HAP-1 (cell line): ENCODE data around the gene SLC2A6.

Experiments used
- DNase-seq, 2 experiments: peaks; one replicate each; pipeline ENCODE4 v3.0.0-alpha.2; 2016 to 2020; ENCODE audit warnings: low spot score in 2 of 2
- H3K27me3 ChIP-seq: fragments of 250-450 bp; sonication (Bioruptor Pico); 2 replicates; pipeline ENCODE4 v1.5.1; 2020; ENCODE audit warnings: low read depth, mild to moderate bottlenecking, moderate library complexity
- H3K36me3 ChIP-seq: fragments of 250-450 bp; sonication (Bioruptor Pico); replicated peaks from 2 replicates; pipeline ENCODE4 v1.5.1; 2020; ENCODE audit warnings: mild to moderate bottlenecking
- H3K4me1 ChIP-seq: fragments of 250-450 bp; sonication (Bioruptor Pico); 2 replicates; pipeline ENCODE4 v1.5.1; 2020; ENCODE audit warnings: mild to moderate bottlenecking
- H3K4me3 ChIP-seq: fragments of 250-450 bp; sonication (Bioruptor Pico); 2 replicates; pipeline ENCODE4 v1.5.1; 2020; ENCODE audit warnings: mild to moderate bottlenecking, moderate library complexity
- H3K9me3 ChIP-seq: fragments of 250-450 bp; sonication (Bioruptor Pico); 2 replicates; pipeline ENCODE4 v1.5.1; 2020; ENCODE audit warnings: mild to moderate bottlenecking, moderate library complexity
- in situ Hi-C: fragments of 300-500 bp; cut with MboI; formaldehyde crosslinking; loops from 3 replicates; pipeline ENCODE4 v1.14.3; 2020; ENCODE audit warnings: low sequenced_read_pairs, inconsistent platforms, mixed read lengths

The SLC2A6 gene

DNA sequence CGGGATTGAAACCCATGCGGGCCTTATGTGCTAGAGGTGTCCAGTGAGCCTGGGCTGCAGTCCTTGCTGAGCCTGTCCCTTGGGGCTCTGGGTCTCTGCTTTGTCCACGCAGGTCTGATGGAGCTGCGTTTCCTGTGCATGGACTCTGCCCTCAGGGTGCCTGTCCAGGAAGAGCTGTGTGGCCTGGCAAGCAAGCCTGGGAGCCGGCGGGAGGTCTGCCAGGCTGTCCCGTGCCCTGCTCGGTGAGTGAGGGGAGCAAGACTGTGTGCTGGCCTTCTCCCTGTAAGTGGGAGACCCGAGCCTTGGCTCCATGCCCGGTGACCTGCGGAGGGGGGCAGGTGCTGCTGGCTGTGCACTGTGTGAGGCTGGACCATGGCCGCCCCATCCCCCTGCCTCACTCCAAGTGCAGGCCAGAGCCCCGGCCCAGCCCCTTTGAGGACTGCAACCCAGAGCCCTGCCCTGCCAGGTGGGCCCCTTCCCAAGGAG, 30.4 kb downstream of the SLC2A6 start:
- in situ Hi-C loops: no loop called here
- Histone ChIP-seq H3K27me3 (peaks cover 19% of the 10 kb centered on the region), H3K4me1 (no peaks in the 10 kb centered on the region), H3K36me3 (no peaks in the 10 kb centered on the region), H3K4me3 (no peak overlapping the region), H3K9me3 (no peaks in the 10 kb centered on the region)
- no peak for DNase-seq

DNA sequence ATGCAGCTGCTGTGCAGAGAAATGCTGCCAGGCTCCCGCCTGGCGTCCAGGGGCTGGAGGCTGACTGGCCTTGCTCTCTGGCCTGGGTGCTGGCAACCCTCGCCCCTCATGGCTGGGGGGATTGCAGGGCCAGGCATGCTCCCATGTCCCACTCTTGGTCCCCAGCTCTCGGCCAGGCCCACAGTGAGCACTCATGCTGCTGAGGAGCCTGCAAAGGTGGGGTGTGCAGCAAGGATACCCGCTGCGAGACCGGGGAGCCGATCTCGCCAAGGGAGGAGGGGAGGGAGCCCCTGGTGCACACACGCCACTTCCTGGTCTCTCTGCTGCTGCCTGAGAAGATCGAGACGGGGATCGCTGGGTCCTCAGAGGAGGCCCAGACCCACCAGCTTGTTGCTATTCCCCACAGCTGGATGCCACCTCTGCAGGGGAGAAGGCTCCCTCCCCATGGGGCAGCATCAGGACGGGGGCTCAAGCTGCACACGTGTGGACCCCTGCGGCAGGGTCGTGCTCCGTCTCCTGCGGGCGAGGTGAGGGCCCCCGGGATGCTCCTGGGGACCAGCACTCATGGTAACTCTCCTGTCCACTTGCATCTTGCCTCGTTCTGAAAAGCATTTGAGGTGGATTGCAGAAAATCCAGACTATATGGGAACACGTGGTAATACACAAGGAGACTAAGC, 33.5 kb downstream of the SLC2A6 start:
- Histone ChIP-seq H3K4me1 (no peaks in the 10 kb centered on the region), H3K27me3 (peaks cover 19% of the 10 kb centered on the region), H3K4me3 (no peak overlapping the region), H3K9me3 (no peaks in the 10 kb centered on the region), H3K36me3 (no peaks in the 10 kb centered on the region)
- in situ Hi-C loops: no loop called here
- DNase-seq: no peak

DNA sequence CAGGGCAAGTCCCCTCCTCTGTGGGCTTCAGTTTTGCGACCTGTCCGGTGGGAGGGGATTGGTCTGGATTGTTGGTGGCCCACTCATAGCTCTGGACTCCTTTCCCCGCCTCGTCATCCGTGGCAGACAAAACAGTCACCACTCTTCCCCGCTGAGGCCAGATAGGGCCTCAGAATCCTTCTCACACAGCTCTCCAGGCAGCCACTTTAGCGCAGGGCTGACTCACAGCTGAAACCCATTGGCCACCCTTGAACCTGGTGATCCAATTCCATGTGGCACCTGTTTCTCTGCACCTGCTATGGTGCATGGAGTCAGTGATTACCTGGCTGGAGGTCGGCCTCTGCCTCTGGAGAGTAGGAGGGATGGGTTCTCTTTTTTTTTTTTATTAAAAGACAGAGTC, 34.9 kb downstream of the SLC2A6 start:
- H3K4me1 ChIP-seq: no peaks in the 10 kb centered on the region
- no peak overlapping the region for H3K4me3 ChIP-seq
- no peaks in the 10 kb centered on the region for H3K36me3 ChIP-seq
- H3K27me3 ChIP-seq: peaks cover 19% of the 10 kb centered on the region
- DNase-seq: no peak
- in situ Hi-C loops: no loop called here
- no peaks in the 10 kb centered on the region for H3K9me3 ChIP-seq

DNA sequence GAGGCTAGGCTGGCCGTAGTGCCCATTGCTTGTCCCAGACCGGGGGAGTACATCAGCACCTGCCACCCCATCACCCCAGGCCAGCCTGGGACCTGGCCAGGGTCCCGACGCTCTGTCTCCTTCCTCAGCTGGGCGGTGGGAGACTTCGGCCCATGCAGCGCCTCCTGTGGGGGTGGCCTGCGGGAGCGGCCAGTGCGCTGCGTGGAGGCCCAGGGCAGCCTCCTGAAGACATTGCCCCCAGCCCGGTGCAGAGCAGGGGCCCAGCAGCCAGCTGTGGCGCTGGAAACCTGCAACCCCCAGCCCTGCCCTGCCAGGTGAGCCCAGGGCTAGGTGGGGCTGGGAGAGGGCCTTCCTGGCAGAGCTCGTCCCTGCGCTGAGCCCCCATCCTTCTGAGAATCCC, 35.7 kb downstream of the SLC2A6 start:
- in situ Hi-C loops: no loop called here
- DNase-seq: no peak
- Histone ChIP-seq H3K9me3 (no peaks in the 10 kb centered on the region), H3K4me3 (no peak overlapping the region), H3K4me1 (no peaks in the 10 kb centered on the region), H3K27me3 (peaks cover 19% of the 10 kb centered on the region), H3K36me3 (no peaks in the 10 kb centered on the region)

DNA sequence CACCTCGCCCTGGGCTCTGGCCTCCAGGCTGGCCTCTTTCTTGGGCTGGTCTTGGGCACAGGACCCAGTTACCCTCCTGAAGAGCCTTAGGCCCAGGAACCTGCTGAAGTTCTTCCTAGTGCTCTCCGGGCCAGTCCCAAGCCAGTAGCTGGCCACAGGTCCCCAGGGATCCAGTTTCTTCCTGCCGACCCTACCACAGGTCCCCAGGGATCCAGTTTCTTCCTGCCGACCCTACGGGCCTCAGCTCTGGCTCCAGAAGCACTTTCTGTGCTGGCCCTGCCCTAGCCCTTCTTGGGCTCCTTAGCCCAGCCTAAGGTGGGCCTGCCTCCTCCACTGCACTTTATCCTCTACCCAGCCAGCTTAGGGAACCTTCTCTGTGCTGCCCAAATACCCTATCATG, 37.3 kb downstream of the SLC2A6 start:
- in situ Hi-C loops: no loop called here
- Histone ChIP-seq H3K27me3 (peaks cover 9% of the 10 kb centered on the region), H3K36me3 (no peaks in the 10 kb centered on the region), H3K4me1 (no peaks in the 10 kb centered on the region), H3K9me3 (no peaks in the 10 kb centered on the region), H3K4me3 (no peak overlapping the region)
- DNase-seq: no peak

DNA sequence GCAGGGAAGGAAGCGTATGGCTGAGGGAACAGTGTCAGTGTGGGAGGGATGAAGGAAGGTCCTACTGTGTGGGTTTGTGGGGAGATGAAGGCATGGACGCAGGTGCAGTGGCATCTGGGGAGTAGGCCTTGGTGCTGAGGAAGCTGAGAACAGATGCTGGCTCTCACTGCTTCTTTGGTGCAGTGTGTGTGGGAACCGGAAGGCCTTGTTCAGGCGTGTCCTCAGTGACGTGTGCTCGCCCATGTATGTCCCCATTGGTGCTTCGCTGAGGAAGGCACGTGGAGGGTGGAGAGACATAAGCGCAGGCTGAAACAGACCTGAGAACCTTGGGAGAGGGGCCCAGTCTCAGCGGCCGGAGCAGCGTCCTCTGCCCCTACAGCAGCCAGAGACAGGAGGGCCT, 38.0 kb downstream of the SLC2A6 start:
- no peaks in the 10 kb centered on the region for H3K36me3 ChIP-seq
- no peak for DNase-seq
- H3K4me1 ChIP-seq: no peaks in the 10 kb centered on the region
- H3K27me3 ChIP-seq: peaks cover 3% of the 10 kb centered on the region
- no peak overlapping the region for H3K4me3 ChIP-seq
- in situ Hi-C loops: no loop called here
- no peaks in the 10 kb centered on the region for H3K9me3 ChIP-seq

DNA sequence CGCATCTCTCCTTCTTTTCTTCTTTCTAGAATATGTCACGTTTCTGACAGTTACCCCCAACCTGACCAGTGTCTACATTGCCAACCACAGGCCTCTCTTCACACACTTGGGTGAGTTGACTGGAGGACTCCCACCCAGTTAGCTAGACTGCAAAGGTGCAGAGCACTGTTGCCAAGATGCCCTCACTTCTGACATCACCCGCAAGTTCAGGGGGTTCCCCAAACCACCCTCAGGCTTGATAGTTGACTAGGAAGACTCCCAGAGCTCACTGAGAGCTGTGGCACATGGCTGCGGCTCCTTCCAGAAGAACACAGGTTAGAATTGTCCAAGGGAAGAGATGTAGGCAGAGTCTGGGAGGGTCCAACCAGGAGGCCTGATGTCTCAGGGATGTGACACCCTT, 39.6 kb downstream of the SLC2A6 start:
- DNase-seq: no peak

DNA sequence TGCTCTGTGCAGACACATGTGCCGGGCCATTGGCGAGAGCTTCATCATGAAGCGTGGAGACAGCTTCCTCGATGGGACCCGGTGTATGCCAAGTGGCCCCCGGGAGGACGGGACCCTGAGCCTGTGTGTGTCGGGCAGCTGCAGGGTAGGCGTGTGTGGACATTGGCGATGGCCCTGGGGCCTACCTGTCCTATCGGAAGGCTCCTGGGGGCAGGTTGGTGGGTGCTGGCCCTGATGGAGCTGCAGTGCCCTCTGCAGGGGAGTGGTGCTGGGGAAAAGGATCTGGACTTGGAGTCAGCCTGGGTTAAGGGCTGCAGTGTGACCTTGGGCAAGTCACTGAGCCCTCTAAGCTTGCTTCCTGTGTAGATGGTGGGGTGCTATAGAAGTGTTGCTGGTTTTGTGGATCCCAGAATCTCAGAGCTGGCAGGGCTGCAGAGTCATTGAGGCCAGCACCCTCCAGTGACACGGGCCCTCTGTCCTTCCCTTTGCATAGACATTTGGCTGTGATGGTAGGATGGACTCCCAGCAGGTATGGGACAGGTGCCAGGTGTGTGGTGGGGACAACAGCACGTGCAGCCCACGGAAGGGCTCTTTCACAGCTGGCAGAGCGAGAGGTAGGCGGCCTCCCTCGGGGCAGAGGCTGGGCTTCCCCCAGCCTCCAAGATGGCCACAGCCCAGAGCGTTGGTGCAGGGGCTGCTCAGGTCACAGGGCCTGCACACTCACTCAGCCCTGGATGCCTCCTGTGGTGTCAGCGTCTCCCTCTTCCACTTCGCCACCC, 41.0 kb downstream of the SLC2A6 start:
- Histone ChIP-seq H3K4me1 (no peaks in the 10 kb centered on the region), H3K4me3 (no peak overlapping the region), H3K27me3 (no peaks in the 10 kb centered on the region), H3K36me3 (no peaks in the 10 kb centered on the region), H3K9me3 (no peaks in the 10 kb centered on the region)
- in situ Hi-C loops: no loop called here
- no peak for DNase-seq

More for the DNA sequence above, 39.6 kb downstream of the SLC2A6 start:
- no peaks in the 10 kb centered on the region for H3K36me3 ChIP-seq
- no peaks in the 10 kb centered on the region for H3K27me3 ChIP-seq
- no peaks in the 10 kb centered on the region for H3K9me3 ChIP-seq
- no peak overlapping the region for H3K4me3 ChIP-seq
- no peaks in the 10 kb centered on the region for H3K4me1 ChIP-seq
- in situ Hi-C loops: no loop called here

DNA sequence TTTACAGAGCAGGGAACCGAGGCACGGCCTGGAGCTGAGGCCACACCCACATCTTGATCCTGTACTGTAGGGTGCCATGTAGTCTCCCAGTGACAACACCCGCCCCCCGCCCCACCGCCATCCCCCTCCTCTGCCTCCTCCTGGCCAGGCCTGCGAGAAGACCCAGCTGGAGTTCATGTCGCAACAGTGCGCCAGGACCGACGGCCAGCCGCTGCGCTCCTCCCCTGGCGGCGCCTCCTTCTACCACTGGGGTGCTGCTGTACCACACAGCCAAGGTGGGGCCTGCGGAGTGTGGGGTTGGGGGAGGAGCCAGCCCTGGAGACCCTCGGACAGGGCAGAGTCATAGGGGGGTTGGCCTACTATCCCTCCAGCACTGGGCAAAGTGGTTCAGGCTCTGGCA, 42.2 kb downstream of the SLC2A6 start:
- no peaks in the 10 kb centered on the region for H3K9me3 ChIP-seq
- H3K36me3 ChIP-seq: no peaks in the 10 kb centered on the region
- in situ Hi-C loops: no loop called here
- DNase-seq: no peak
- H3K4me3 ChIP-seq: no peak overlapping the region
- H3K4me1 ChIP-seq: no peaks in the 10 kb centered on the region
- H3K27me3 ChIP-seq: no peaks in the 10 kb centered on the region

DNA sequence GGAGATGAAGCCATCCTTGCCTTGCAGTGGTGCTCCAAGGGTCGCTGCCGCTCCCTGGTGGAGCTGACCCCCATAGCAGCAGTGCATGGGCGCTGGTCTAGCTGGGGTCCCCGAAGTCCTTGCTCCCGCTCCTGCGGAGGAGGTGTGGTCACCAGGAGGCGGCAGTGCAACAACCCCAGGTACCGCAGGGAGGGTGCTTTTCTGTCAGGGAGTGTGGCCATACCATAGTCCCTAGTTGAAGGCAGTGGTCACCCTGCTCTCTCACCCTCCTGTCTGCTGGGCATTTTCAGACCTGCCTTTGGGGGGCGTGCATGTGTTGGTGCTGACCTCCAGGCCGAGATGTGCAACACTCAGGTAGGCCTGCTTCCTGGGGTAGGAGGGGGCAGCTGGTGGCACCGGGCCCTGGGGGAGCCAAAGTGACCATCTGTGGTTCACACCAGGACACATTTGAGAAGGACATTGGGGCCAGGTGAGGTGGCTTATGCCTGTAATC, 45.5 kb downstream of the SLC2A6 start:
- H3K9me3 ChIP-seq: no peaks in the 10 kb centered on the region
- no peaks in the 10 kb centered on the region for H3K4me1 ChIP-seq
- DNase-seq: no peak
- H3K27me3 ChIP-seq: no peaks in the 10 kb centered on the region
- H3K36me3 ChIP-seq: no peaks in the 10 kb centered on the region
- in situ Hi-C loops: no loop called here
- H3K4me3 ChIP-seq: no peak overlapping the region

DNA sequence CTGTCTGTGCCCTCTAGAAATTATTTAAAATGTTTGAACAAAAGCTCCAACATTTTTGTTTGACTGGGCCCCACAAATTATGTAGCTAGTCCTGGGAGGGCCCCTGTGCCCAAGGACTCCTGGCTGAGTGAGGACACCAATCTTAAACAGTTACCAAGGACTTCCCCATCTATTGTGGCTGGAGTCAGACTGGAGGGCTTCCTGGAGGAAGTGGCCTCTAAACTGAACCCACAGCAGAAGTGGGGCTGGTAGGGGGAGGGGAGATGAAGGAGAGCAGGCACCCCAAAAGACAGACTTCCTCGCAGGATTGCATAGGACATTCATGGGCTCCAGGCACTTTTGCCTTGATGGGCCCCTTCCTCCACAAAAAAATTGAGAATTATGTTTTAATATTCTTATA, 48.7 kb downstream of the SLC2A6 start:
- no peak overlapping the region for H3K4me3 ChIP-seq
- H3K9me3 ChIP-seq: no peaks in the 10 kb centered on the region
- in situ Hi-C loops: no loop called here
- no peak for DNase-seq
- H3K27me3 ChIP-seq: 0 out of 2 replicates have a peak, but pooled peaks cover 2% of the 10 kb centered on the region
- no peaks in the 10 kb centered on the region for H3K4me1 ChIP-seq
- no peaks in the 10 kb centered on the region for H3K36me3 ChIP-seq

DNA sequence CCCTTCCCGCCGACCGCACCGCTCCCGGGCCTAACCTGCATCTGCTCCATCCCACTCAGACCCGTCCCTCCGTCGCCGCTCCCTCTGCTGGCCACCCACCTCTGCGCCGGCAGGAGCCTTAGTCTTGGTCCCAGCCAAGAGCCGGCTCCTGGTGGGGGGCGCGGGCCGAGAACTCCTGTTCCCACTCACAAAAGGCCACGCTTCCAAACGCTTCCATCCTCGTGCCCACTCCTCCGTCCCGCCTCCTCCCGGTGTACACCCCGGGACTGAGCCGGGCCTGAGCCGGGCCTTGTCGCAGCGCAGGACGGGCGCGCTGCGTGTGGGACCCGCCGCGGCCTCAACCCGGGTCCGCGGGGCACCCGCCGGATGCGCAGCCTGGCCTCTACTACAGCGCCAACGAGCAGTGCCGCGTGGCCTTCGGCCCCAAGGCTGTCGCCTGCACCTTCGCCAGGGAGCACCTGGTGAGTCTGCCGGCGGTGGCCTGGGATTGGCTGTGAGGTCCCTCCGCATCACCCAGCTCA, 49.2 kb downstream of the SLC2A6 start:
- in situ Hi-C loops: no loop called here
- DNase-seq: peak in 1 of 2 experiments; percentile 66
- H3K4me3 ChIP-seq: no peak overlapping the region
- H3K4me1 ChIP-seq: no peaks in the 10 kb centered on the region
- H3K27me3 ChIP-seq: 0 out of 2 replicates have a peak, but pooled peaks cover 2% of the 10 kb centered on the region
- no peaks in the 10 kb centered on the region for H3K9me3 ChIP-seq
- no peaks in the 10 kb centered on the region for H3K36me3 ChIP-seq

DNA sequence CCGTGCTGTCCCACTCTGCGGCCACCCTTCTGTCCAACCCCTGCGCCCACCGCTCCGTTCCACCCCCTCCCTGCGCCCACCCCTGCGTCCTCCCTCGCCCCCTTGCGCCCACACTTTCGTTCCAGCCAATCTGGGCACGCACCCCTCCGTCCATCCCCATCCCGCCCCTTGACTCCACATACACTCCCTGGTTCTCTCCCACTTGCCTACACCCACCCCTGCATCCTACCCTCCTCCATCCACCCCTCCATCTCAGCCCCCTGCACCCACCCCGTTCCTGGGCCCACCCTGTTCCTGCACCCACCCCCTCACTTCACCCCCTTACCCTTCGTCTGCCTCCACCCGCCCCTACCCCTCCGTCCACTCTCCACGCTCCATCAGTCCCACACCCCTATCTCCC, 49.7 kb downstream of the SLC2A6 start:
- H3K36me3 ChIP-seq: no peaks in the 10 kb centered on the region
- 0 out of 2 replicates have a peak, but pooled peaks cover 2% of the 10 kb centered on the region for H3K27me3 ChIP-seq
- DNase-seq: no peak
- no peak overlapping the region for H3K4me3 ChIP-seq
- in situ Hi-C loops: no loop called here
- H3K9me3 ChIP-seq: no peaks in the 10 kb centered on the region
- H3K4me1 ChIP-seq: no peaks in the 10 kb centered on the region

DNA sequence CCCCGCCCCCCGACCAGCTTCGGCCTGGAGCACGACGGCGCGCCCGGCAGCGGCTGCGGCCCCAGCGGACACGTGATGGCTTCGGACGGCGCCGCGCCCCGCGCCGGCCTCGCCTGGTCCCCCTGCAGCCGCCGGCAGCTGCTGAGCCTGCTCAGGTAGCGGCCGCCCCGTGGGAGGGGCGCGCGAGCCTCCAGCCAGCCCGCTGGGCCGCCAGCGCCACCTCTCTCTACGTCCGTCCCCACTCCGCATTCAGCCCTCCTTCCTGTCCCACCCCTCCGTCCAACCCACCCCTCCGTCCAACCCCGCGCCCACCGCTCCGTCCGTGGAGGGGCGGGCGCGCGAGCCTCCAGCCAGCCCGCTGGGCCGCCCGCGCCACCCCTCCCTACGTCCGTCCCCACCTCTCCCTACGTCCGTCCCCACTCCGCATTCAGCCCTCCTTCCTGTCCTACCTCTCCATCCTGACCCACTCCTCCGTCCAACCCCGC, 50.2 kb downstream of the SLC2A6 start:
- in situ Hi-C loops: no loop called here
- no peaks in the 10 kb centered on the region for H3K9me3 ChIP-seq
- no peak overlapping the region for H3K4me3 ChIP-seq
- no peaks in the 10 kb centered on the region for H3K4me1 ChIP-seq
- DNase-seq: peak; percentile 39 to 65
- H3K36me3 ChIP-seq: no peaks in the 10 kb centered on the region
- 0 out of 2 replicates have a peak, but pooled peaks cover 2% of the 10 kb centered on the region for H3K27me3 ChIP-seq
